Fibroblast of the aortic adventitia (primary cell): ENCODE data around the gene PUM2. TPM values are rescaled to one million over a fixed set of nuclear protein-coding genes. Genes with fewer than 3 reads are reported as not detected.

Experiments used
- DNase-seq: peaks from one replicate; pipeline ENCODE4 v3.0.0-alpha.2; 2010; ENCODE audit warnings: low read depth
- H3K4me3 ChIP-seq: 2 replicates; pipeline ENCODE4 v1.5.1; 2011; ENCODE audit warnings: low read depth, mild to moderate bottlenecking, control low read depth, low read length, moderate library complexity
- CTCF ChIP-seq: IDR thresholded peaks from 2 replicates; pipeline ENCODE4 v1.5.1; 2011; ENCODE audit warnings: mild to moderate bottlenecking, low read length, control low read depth, inconsistent platforms; ENCODE audit not compliant: insufficient read depth
- total RNA-seq: library from RNA; depleted of rRNA; stranded (reverse); fragments of >200 nt; gene quantifications from 2 replicates; pipeline ENCODE4 v1.2.3, GENCODE V29; 2012; ENCODE audit warnings: low replicate concordance

Gene PUM2
- total RNA-seq, 1 donor, result 50.0 TPM

GRCh38 chr2:20213651-20214565 lies 136.7 kb downstream of the PUM2 start:
- no peak overlapping the region for H3K4me3 ChIP-seq
- no peak for TF ChIP-seq CTCF
- no peak for DNase-seq

DNA sequence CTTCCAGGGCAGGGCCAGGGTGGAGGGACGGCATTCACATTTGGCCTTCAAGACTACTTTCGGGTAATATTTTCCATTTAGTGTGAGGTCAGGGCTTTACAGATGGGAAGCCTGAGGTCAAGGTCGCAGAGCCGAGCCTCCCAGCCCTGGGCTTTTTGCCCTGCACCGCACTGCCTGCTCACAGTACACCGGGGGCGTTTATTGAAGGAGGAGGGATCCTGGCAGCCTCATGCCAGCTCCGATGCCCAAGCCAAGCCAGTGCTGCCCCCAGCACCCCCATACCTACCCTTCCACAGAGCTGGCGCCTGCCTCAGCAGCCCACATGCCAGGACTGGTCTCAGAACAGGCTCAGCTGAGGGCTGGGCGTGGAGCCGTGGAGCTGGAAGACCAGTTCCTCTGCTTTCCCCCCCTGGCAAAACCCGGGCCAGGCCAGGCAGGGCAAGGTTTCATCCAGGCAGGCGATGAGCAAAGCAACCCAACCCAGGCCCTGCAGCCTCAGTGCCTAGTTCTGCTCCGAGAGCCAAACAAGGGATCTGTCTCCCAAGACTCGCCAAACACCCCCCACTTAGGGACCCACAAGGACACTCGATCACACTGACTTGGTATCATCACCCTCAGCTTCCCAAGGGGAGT lies 137.7 kb downstream of the PUM2 start:
- TF ChIP-seq CTCF, result no peak
- no peak overlapping the region for H3K4me3 ChIP-seq
- DNase-seq, result no peak

DNA sequence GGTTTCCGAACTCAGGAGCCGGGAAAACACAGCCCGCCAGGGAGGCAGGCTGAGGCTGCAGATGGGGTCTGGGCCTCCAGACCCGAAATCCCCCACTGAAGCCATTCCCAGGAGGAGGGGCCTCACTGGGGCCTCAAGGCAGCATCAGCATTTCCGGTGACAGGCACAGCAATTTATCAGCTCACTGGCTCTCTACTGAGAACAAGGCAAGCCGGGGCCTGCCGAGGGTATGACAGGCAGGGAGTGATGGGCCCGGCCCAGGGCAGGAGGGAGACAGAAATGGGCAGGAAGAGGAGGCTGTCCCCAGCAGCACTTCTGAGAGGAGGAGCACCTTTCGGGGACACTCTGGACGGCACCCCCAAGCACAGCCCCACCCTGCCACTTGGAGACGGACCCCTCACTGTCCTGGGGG lies 138.2 kb downstream of the PUM2 start:
- no peak overlapping the region for H3K4me3 ChIP-seq
- no peak for TF ChIP-seq CTCF
- DNase-seq, result no peak

GRCh38 chr2:20211860-20212458 lies 138.7 kb downstream of the PUM2 start:
- no peak for DNase-seq
- TF ChIP-seq CTCF, result no peak
- no peak overlapping the region for H3K4me3 ChIP-seq

DNA sequence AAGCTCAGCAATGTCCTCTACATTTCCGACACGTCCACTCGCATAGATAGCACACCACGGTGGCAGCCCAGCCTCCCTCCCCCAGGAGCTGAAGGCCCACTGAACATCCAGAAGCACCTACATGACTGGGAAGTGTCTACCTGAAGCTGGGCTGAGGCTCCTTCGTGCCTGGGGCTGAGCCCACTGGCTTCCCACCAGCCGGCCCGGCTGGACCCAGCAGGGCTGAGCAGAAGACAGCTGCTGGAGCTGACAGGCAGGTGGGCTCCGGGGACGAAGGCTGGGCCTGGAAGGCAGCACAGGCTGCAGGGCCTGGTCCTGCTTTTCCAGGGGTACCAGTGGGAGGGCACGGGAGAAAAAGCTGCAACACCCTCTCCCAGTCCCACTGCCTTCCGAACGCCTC lies 139.2 kb downstream of the PUM2 start:
- H3K4me3 ChIP-seq, result no peak overlapping the region
- DNase-seq, result no peak
- TF ChIP-seq CTCF, result no peak

GRCh38 chr2:20210462-20210861 lies 140.2 kb downstream of the PUM2 start:
- H3K4me3 ChIP-seq, result no peak overlapping the region
- DNase-seq, result no peak
- no peak for TF ChIP-seq CTCF
